Upper lobe of left lung (tissue), 6 donors: Measurements from ENCODE around the gene CCDC177. TPM values are rescaled to one million over a fixed set of nuclear protein-coding genes. Genes with fewer than 3 reads are reported as not detected.

Experiments used
- ATAC-seq, 2 donors: fragments of 200-7000 bp; cut with Tn5 transposase; one replicate each; pipeline ENCODE4 v1.9.1; 2022; ENCODE audit warnings: mild to moderate bottlenecking in 2 of 2, moderate library complexity in 2 of 2; ENCODE audit not compliant: low FRiP score in 2 of 2
- DNase-seq, 2 donors: peaks; one replicate each; pipeline ENCODE4 v3.0.0-alpha.2; 2019 to 2020
- H3K27ac ChIP-seq, 4 donors: fragments of 200-600 bp; sonication (generic); one replicate each; pipeline ENCODE4 v1.5.1; 2016 to 2019
- H3K27me3 ChIP-seq, 4 donors: fragments of 200-600 bp; sonication (generic); one replicate each; pipeline ENCODE4 v1.5.1; 2017 to 2019
- H3K36me3 ChIP-seq, 4 donors: fragments of 200-600 bp; sonication (generic); one replicate each; pipeline ENCODE4 v1.5.1; 2016 to 2019
- H3K4me1 ChIP-seq, 4 donors: fragments of 200-600 bp; sonication (generic); one replicate each; pipeline ENCODE4 v1.5.1; 2018 to 2019
- H3K4me3 ChIP-seq, 4 donors: fragments of 200-600 bp; sonication (generic); one replicate each; pipeline ENCODE4 v1.5.1; 2017 to 2019; ENCODE audit warnings: mild to moderate bottlenecking in 2 of 4, moderate library complexity in 1 of 4
- H3K9me3 ChIP-seq, 4 donors: fragments of 200-600 bp; sonication (generic); one replicate each; pipeline ENCODE4 v1.5.1; 2018 to 2019
- EP300 ChIP-seq, 4 donors: sonication (generic); formaldehyde crosslinking; IDR thresholded peaks; one replicate each; pipeline ENCODE4 v1.5.1; 2017; ENCODE audit warnings: antibody characterized with exemption in 4 of 4, control low read depth in 2 of 4
- POLR2A ChIP-seq, 4 donors: fragments of 450-650 bp; IDR thresholded peaks; one replicate each; pipeline ENCODE4 v1.5.1; 2016 to 2017; ENCODE audit warnings: antibody characterized with exemption in 4 of 4, mild to moderate bottlenecking in 2 of 4
- POLR2AphosphoS5 ChIP-seq, 2 donors: sonication (generic); formaldehyde crosslinking; IDR thresholded peaks; one replicate each; pipeline ENCODE4 v1.5.1; 2017; ENCODE audit warnings: antibody characterized with exemption in 2 of 2
- WGBS, 2 donors: methylation state at CpG; one replicate each; pipeline ENCODE4 v1.1.5; 2017 to 2018; 5-methylcytosine and 5-hydroxymethylcytosine counted together
- total RNA-seq, 6 donors: library from RNA; depleted of rRNA in 4 of 6; stranded (reverse); fragments of >200 nt in 4 of 6; gene quantifications; one replicate each; pipeline versions ENCODE4 v1.1.0 to v1.2.1, GENCODE V29; 2016 to 2021
- TF ChIP-seq, protein P1 (sequence below), 6 experiments: fragments of 450-650 bp in 4 of 6; fragments of 200-600 bp in 2 of 6; sonication (generic) in 2 of 6; IDR thresholded peaks; one replicate each; pipeline ENCODE4 v1.5.1; 2016 to 2019; ENCODE audit warnings: antibody characterized with exemption in 6 of 6
- donor health status: DM: no; HTN: no; CAD: no; lungs with moderate emphysema.
- donor health status: DM: no; HTN: yes; CAD: no; lungs with severe emphysema.

The CCDC177 gene
- total RNA-seq, 6 donors from 2014 or later, result not detected

DNA sequence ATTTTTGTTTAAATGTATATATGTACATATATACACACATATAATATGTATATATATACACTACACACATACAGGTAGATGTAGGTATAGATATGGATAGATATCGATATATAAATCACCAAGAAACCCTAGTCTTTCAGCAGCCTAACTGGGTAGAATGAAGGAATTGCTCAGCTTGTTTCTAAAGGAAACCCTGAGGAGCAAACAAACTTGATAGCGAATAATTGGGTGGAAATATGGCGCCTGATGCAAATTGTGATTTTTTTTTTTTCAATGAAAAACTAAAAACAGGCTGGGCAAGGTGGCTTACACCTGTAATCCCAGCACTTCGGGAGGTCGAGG is 254 bp upstream of the CCDC177 start:
- H3K9me3 ChIP-seq, result no peaks in the 10 kb centered on the region
- peaks cover 24 to 38% (median 32%) of the 10 kb centered on the region in 4 donors for H3K4me1 ChIP-seq
- no peaks in the 10 kb centered on the region for H3K36me3 ChIP-seq
- no peak overlapping the region for H3K27ac ChIP-seq
- peaks cover 0 to 49% (median 35%) of the 10 kb centered on the region in 4 donors for H3K27me3 ChIP-seq
- H3K4me3 ChIP-seq, result no peak overlapping the region
- TF ChIP-seq EP300 (IDR thresholded peaks at IDR 0.05) (no peak), POLR2AphosphoS5 (IDR thresholded peaks at IDR 0.05) (no peak), POLR2A (IDR thresholded peaks at IDR 0.05) (no peak)
- TF ChIP-seq, protein P1, sequence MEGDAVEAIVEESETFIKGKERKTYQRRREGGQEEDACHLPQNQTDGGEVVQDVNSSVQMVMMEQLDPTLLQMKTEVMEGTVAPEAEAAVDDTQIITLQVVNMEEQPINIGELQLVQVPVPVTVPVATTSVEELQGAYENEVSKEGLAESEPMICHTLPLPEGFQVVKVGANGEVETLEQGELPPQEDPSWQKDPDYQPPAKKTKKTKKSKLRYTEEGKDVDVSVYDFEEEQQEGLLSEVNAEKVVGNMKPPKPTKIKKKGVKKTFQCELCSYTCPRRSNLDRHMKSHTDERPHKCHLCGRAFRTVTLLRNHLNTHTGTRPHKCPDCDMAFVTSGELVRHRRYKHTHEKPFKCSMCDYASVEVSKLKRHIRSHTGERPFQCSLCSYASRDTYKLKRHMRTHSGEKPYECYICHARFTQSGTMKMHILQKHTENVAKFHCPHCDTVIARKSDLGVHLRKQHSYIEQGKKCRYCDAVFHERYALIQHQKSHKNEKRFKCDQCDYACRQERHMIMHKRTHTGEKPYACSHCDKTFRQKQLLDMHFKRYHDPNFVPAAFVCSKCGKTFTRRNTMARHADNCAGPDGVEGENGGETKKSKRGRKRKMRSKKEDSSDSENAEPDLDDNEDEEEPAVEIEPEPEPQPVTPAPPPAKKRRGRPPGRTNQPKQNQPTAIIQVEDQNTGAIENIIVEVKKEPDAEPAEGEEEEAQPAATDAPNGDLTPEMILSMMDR (IDR thresholded peaks at IDR 0.05), result peak in 2 of 6 experiments; percentile 4 to 29
- ATAC-seq (no peak), DNase-seq (no peak)
- WGBS, 2 donors, result 46 to 49% methylated on average over 5 of the region's 5 CpGs

DNA sequence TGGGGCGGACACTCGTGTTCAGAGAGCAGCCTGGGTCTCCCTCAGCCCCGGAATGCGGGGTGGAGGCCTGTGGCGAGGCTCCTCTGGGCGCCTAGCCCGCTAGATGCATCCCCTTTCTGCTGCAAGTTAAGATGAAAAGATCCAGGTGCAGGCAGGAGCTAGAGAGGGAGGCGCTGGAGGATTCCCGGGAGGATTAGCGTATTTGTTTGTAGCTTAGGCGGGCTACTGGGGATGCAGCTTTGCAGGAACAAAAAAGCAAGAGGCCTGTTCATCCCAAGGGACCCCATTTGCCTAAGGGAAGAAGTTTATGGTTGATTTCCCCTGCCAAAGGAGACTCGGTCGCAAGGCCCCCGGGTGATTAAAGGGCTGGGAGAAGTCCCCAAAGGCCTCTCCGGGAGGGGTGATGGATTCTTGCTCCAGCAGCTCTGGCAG is 824 bp downstream of the CCDC177 start:
- TF ChIP-seq POLR2AphosphoS5 (IDR thresholded peaks at IDR 0.05), result no peak
- TF ChIP-seq, protein P1 (IDR thresholded peaks at IDR 0.05), result no peak
- no peak for TF ChIP-seq POLR2A (IDR thresholded peaks at IDR 0.05)
- no peak for TF ChIP-seq EP300 (IDR thresholded peaks at IDR 0.05)
- Histone ChIP-seq H3K36me3 (no peaks in the 10 kb centered on the region), H3K27me3 (peaks cover 0 to 49% (median 35%) of the 10 kb centered on the region in 4 donors), H3K4me3 (peak overlapping the region in 1 of 4 donors; percentile 6), H3K9me3 (no peaks in the 10 kb centered on the region), H3K27ac (no peak overlapping the region), H3K4me1 (peaks cover 24 to 38% (median 32%) of the 10 kb centered on the region in 4 donors)
- ATAC-seq (no peak), DNase-seq (peak in 1 of 2 donors; percentile 70)
- 8 to 10% methylated on average over 15 of the region's 15 CpGs for WGBS, 2 donors

DNA sequence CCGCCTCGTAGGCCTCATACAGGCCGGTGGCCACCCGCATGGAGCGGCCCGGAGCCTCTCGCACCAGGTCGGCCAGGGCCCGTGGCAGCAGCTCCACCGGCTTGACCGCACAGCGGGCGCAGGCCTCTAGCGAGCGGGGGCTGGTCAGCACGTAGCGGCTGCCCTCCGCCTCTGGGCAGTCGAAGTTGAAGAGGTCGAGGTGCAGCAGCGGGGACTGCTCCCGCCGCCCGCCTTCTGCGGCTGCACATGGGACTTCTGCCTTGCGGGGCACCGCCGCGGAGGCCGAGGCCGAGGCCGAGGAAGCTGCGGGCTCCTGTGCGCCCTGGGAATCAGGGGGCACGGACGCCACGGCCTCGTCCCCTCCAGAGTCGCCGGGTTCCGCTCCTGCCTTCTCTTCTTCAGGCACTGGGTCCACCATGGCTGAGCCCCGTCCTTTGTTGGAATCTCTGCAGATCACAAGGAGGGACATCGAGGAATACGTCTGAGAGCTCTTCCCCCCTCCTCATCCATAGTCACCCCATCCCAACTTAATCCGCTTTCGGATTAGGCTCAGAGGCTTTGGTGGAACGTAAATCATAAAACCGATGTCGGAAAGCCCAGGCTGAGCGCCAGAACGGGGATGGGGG is 1.4 kb downstream of the CCDC177 start:
- peaks cover 0 to 49% (median 35%) of the 10 kb centered on the region in 4 donors for H3K27me3 ChIP-seq

DNA sequence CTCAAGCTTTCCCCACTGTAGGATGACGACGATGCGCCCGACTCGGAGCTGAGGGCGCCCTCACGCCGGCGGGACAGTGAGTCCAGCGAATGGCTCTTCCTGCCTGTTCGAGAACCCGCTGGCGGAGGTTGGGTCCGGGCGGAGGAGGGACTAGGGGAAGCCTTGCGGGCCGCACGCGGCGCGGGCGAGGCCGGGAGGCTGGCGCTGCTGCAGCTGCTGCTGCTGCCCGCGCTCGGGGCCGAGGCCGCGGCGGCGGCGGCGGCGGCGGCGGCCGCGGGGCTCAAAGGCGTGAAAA is 1.9 kb downstream of the CCDC177 start:
- 59% methylated on average over 14 of the region's 40 CpGs; no CpG with 5 or more reads in 1 of the 2 donors for WGBS, 2 donors
- peaks cover 24 to 38% (median 32%) of the 10 kb centered on the region in 4 donors for H3K4me1 ChIP-seq
- no peaks in the 10 kb centered on the region for H3K36me3 ChIP-seq
- peak overlapping the region in 2 of 4 donors; percentile 48 to 52 for H3K4me3 ChIP-seq
- H3K9me3 ChIP-seq, result no peaks in the 10 kb centered on the region
- no peak overlapping the region for H3K27ac ChIP-seq
- no peak for TF ChIP-seq EP300 (IDR thresholded peaks at IDR 0.05)
- ATAC-seq, result no peak
- DNase-seq, result no peak
- peaks cover 0 to 49% (median 35%) of the 10 kb centered on the region in 4 donors for H3K27me3 ChIP-seq

More for the DNA sequence above, 1.4 kb downstream of the CCDC177 start:
- TF ChIP-seq POLR2AphosphoS5 (IDR thresholded peaks at IDR 0.05) (no peak), POLR2A (IDR thresholded peaks at IDR 0.05) (no peak), EP300 (IDR thresholded peaks at IDR 0.05) (no peak)
- TF ChIP-seq, protein P1 (IDR thresholded peaks at IDR 0.05), result no peak
- no peaks in the 10 kb centered on the region for H3K9me3 ChIP-seq
- H3K36me3 ChIP-seq, result no peaks in the 10 kb centered on the region
- H3K4me1 ChIP-seq, result peaks cover 24 to 38% (median 32%) of the 10 kb centered on the region in 4 donors
- peak overlapping the region in 2 of 4 donors; percentile 20 to 29 for H3K4me3 ChIP-seq
- no peak overlapping the region for H3K27ac ChIP-seq
- ATAC-seq, result peak in 1 of 2 donors; percentile 12
- peak in 1 of 2 donors; percentile 83 for DNase-seq
- WGBS, 2 donors, result 19 to 47% methylated on average over 14 to 31 of the region's 51 CpGs

DNA sequence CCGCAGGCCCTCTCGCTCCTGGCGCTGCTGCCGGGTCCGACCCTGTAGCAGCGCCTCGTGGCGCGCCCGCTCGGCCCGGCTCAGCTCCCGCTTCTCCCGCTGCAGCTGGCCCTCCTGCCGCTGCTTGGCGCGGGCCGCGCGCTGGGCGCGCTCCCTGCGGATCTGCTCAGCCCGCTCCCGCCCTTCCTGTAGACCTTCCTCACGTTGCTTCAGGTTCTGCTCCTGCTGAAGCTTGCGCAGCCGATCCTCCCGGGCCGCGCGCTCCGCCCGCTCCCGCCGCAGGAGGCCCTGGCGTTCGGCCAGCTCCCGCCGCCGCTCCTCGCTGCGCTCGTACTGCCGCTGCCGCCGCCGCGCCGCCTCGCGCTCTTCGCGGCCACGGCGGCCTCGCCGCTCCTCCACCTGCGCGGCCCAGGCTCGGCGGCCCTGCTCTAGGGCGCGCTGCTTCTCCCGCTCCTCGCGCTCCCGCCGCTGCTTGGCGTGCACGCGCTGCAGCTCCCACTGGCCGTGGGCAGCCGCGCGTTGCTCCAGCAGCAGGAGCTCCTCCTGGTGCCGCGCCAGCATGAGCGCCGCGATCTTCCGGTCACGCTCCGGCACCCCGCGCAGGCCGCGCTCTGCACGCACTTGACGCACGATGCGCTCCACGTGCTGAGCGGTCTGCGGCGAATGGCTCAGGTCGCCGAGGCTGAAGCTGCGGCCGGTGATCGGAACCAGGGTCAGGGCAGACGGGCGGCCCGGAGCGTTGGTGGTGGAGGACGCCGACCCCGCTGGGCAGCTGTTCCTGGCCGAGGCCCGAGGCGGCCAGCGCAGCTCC is 2.4 kb downstream of the CCDC177 start:
- Histone ChIP-seq H3K36me3 (no peaks in the 10 kb centered on the region), H3K4me3 (peak overlapping the region in 3 of 4 donors; percentile 45 to 52 (median 48)), H3K27me3 (peaks cover 0 to 49% (median 35%) of the 10 kb centered on the region in 4 donors), H3K4me1 (peaks cover 24 to 38% (median 32%) of the 10 kb centered on the region in 4 donors), H3K27ac (no peak overlapping the region), H3K9me3 (no peaks in the 10 kb centered on the region)
- 29% methylated on average over 38 of the region's 112 CpGs; no CpG with 5 or more reads in 1 of the 2 donors for WGBS, 2 donors
- DNase-seq (peak in 1 of 2 donors; percentile 91), ATAC-seq (peak in 1 of 2 donors; percentile 40)
- no peak for TF ChIP-seq EP300 (IDR thresholded peaks at IDR 0.05)
- TF ChIP-seq, protein P1 (IDR thresholded peaks at IDR 0.05), result peak in 1 of 6 experiments; percentile 24
- no peak for TF ChIP-seq POLR2A (IDR thresholded peaks at IDR 0.05)
- TF ChIP-seq POLR2AphosphoS5 (IDR thresholded peaks at IDR 0.05), result no peak
